Adrenal gland (tissue), 12 donors: Measurements from ENCODE around the gene ZBTB7C. TPM values are rescaled to one million over a fixed set of nuclear protein-coding genes. Genes with fewer than 3 reads are reported as not detected.

ENCODE experiments used
- DNase-seq, 7 donors: peaks; one replicate each; pipeline ENCODE4 v3.0.0-alpha.2; 2019 to 2020
- H3K27ac ChIP-seq, 5 donors: fragments of 200-600 bp; sonication (generic) in 4 of 5; 1 replicate in 3 of 5; 2 replicates in 2 of 5; pipeline versions ENCODE4 v1.5.1 to v1.8.0; 2016 to 2020; ENCODE audit warnings: mild to moderate bottlenecking in 1 of 5
- H3K27me3 ChIP-seq: fragments of 200-600 bp; 2 replicates; pipeline ENCODE4 v1.8.0; 2021
- H3K36me3 ChIP-seq, 2 donors: fragments of 200-600 bp; replicated peaks in 1 of 2; 1 replicate in 1 of 2; 2 replicates in 1 of 2; pipeline versions ENCODE4 v1.5.1 to v1.8.0; 2018 to 2022
- H3K4me1 ChIP-seq, 2 donors: fragments of 200-600 bp; replicated peaks in 1 of 2; 1 replicate in 1 of 2; 2 replicates in 1 of 2; pipeline versions ENCODE4 v1.5.1 to v1.8.0; 2018 to 2021
- H3K4me3 ChIP-seq, 4 donors: fragments of 200-600 bp; sonication (generic) in 3 of 4; one replicate each; pipeline ENCODE4 v1.5.1; 2016 to 2018
- H3K9me3 ChIP-seq, 3 donors: fragments of 200-600 bp; sonication (generic) in 1 of 3; replicated peaks in 1 of 3; 1 replicate in 2 of 3; 2 replicates in 1 of 3; pipeline versions ENCODE4 v1.5.1 to v1.8.0; 2016 to 2021
- POLR2A ChIP-seq, 2 donors: fragments of 450-650 bp; IDR thresholded peaks; one replicate each; pipeline ENCODE4 v1.6.1; 2017; ENCODE audit warnings: antibody characterized with exemption in 2 of 2, mild to moderate bottlenecking in 2 of 2, moderate library complexity in 1 of 2
- WGBS, 4 donors: extraction: QIAGEN DNeasy Blood & Tissue Kit in 2 of 4; methylation state at CpG; one replicate each; pipeline versions ENCODE4 v1.1.5 to v1.1.7; 2013 to 2017; 5-methylcytosine and 5-hydroxymethylcytosine counted together
- intact Hi-C, 2 donors: fragments of 100-400 bp; cut with DNase I; formaldehyde crosslinking; loops; one replicate each; pipeline versions ENCODE4 v1.14.1 to v1.15.0; 2022 to 2023
- polyA plus RNA-seq, 3 donors: library from polyadenylated mRNA; stranded (reverse); fragments of 200-250 nt in 2 of 3; fragments of 350-450 nt in 1 of 3; fragmentation: Illumina TruSeq in 1 of 3; extraction: RNeasy Lipid Tissue Mini Kit (QIAGEN cat#74804) in 1 of 3; gene quantifications; one replicate each; pipeline ENCODE4 v1.2.3, GENCODE V29; 2013 to 2014
- total RNA-seq, 9 donors: library from RNA; depleted of rRNA in 4 of 9; stranded (reverse); fragments of >200 nt in 4 of 9; fragments of 120-200 nt in 1 of 9; fragmentation: NEBNext Ultra II Directional in 1 of 9; extraction: Animal tissue kit (Norgen Biotek cat#: 25700) in 1 of 9; gene quantifications; one replicate each; pipeline versions ENCODE4 v1.1.0 to v1.2.4, GENCODE V29; 2013 to 2023
- TF ChIP-seq, protein P1 (sequence below), 6 experiments: fragments of 450-650 bp in 4 of 6; fragments of 200-600 bp in 2 of 6; sonication (generic) in 1 of 6; IDR thresholded peaks; 1 replicate in 5 of 6; 2 replicates in 1 of 6; pipeline versions ENCODE4 v1.5.1 to v1.8.0; 2016 to 2021; ENCODE audit warnings: antibody characterized with exemption in 6 of 6, mild to moderate bottlenecking in 2 of 6, moderate library complexity in 1 of 6
- donor health status: healthy with polysubstance abuse.
- donor health status: Bipolar disorder and iron deficiency.
- donor health status: DM: yes; HTN: yes; CAD: no.
- donor health status: DM: no; HTN: no; CAD: no.
- donor health status: DM: no; HTN: no; CAD: no.
- donor health status: DM: yes; HTN: yes; CAD: no.

The ZBTB7C gene
- total and polyA plus RNA-seq, 12 donors, result 5.2 to 42.8 (median 26.8) TPM

DNA sequence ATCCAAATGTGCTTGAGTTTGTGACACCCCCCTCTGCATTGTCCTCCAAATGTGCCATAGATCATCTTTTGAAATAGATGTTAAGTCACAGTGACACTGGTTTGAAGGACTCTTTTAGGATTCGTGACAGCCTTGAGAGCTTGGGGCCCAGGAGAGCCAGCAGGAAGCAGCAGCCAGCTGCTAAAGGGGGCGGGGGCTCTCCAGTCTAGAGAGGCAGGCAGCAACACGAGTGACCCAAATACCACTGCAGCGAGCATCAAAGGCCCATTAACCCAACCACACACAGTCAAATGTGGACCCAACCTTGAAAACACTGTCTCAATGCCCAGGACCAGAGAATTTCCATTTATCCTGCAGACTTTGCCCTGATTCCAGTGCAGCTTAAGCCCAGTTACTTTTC is 75.6 kb downstream of the ZBTB7C start:
- TF ChIP-seq POLR2A (IDR thresholded peaks at IDR 0.05), result peak in 1 of 2 donors; percentile 56
- TF ChIP-seq, protein P1, sequence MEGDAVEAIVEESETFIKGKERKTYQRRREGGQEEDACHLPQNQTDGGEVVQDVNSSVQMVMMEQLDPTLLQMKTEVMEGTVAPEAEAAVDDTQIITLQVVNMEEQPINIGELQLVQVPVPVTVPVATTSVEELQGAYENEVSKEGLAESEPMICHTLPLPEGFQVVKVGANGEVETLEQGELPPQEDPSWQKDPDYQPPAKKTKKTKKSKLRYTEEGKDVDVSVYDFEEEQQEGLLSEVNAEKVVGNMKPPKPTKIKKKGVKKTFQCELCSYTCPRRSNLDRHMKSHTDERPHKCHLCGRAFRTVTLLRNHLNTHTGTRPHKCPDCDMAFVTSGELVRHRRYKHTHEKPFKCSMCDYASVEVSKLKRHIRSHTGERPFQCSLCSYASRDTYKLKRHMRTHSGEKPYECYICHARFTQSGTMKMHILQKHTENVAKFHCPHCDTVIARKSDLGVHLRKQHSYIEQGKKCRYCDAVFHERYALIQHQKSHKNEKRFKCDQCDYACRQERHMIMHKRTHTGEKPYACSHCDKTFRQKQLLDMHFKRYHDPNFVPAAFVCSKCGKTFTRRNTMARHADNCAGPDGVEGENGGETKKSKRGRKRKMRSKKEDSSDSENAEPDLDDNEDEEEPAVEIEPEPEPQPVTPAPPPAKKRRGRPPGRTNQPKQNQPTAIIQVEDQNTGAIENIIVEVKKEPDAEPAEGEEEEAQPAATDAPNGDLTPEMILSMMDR (IDR thresholded peaks at IDR 0.05), result no peak
- peak overlapping the region; percentile 21 to 86 (median 66) for H3K27ac ChIP-seq
- H3K4me3 ChIP-seq, result no peak overlapping the region
- 10 to 22% (median 19%) methylated on average over 2 to 4 of the region's 4 CpGs for WGBS, 4 donors
- H3K36me3 ChIP-seq, result no peaks in the 10 kb centered on the region
- no peaks in the 10 kb centered on the region for H3K9me3 ChIP-seq
- H3K4me1 ChIP-seq, result peaks cover 25 to 45% of the 10 kb centered on the region in 2 donors
- intact Hi-C loops, result no loop called here
- DNase-seq, result peak; percentile 73 to 95 (median 91)
- H3K27me3 ChIP-seq, result no peaks in the 10 kb centered on the region

GRCh38 chr18:48330016-48330991 is 78.9 kb downstream of the ZBTB7C start:
- Histone ChIP-seq H3K9me3 (no peaks in the 10 kb centered on the region), H3K27ac (peak overlapping the region; percentile 1 to 88 (median 79)), H3K36me3 (no peaks in the 10 kb centered on the region), H3K4me3 (no peak overlapping the region), H3K27me3 (no peaks in the 10 kb centered on the region), H3K4me1 (peaks cover 17 to 35% of the 10 kb centered on the region in 2 donors)
- TF ChIP-seq, protein P1 (IDR thresholded peaks at IDR 0.05), result no peak
- peak in 1 of 2 donors; percentile 35 for TF ChIP-seq POLR2A (IDR thresholded peaks at IDR 0.05)
- intact Hi-C loops, result no loop called here
- peak; percentile 47 to 74 (median 68) for DNase-seq
- 68 to 78% (median 72%) methylated on average over 6 to 8 of the region's 8 CpGs for WGBS, 4 donors

GRCh38 chr18:48328473-48329210 is 80.5 kb downstream of the ZBTB7C start:
- intact Hi-C loops, result no loop called here
- Histone ChIP-seq H3K4me3 (no peak overlapping the region), H3K9me3 (no peaks in the 10 kb centered on the region), H3K36me3 (no peaks in the 10 kb centered on the region), H3K27ac (peak overlapping the region in 1 of 5 donors; percentile 79), H3K27me3 (no peaks in the 10 kb centered on the region), H3K4me1 (peaks cover 11 to 28% of the 10 kb centered on the region in 2 donors)
- DNase-seq, result peak in 1 of 7 donors; percentile 52
- TF ChIP-seq, protein P1 (IDR thresholded peaks at IDR 0.05), result no peak
- TF ChIP-seq POLR2A (IDR thresholded peaks at IDR 0.05), result no peak
- 75 to 88% (median 80%) methylated on average over 7 of the region's 7 CpGs for WGBS, 4 donors
